ENCODE measurements around the gene ANAPC13.

GRCh38 chr3:134483195-134483900 lies 2.4 kb downstream of the ANAPC13 start:
- TF ChIP-seq GATA2 (IDR thresholded peaks at IDR 0.05; ENCODE audit: low read depth, low read length) (no peak), GATA3 (IDR thresholded peaks at IDR 0.05; ENCODE audit: low read depth, low read length) (no peak)
